Measurements from ENCODE around the gene NBPF1.
"Not testable (repeated sequence)": the region's sequence is repeated elsewhere in the genome, so short reads cannot be mapped to it uniquely, and the experiment has no call there.

Gene NBPF1

GRCh38 chr1:16644193-16644481 lies 30.8 kb upstream of the NBPF1 start:
- no peak for TF ChIP-seq POLR2A (IDR thresholded peaks at IDR 0.05; ENCODE audit: low read length)
- TF ChIP-seq GATA1 (IDR thresholded peaks at IDR 0.05; ENCODE audit: low read depth, low read length) = no peak
- DNase-seq = no peak

GRCh38 chr1:16643476-16644192 lies 30.3 kb upstream of the NBPF1 start:
- peak in 1 of 2 experiments; percentile 92 for DNase-seq

- not testable (repeated sequence) for DNase-seq
Measured at GRCh38 chr1:16643001-16643411, 29.6 kb upstream of the NBPF1 start.

GRCh38 chr1:16642025-16642966 lies 28.9 kb upstream of the NBPF1 start:
- not testable (repeated sequence) for DNase-seq

- not testable (repeated sequence) for DNase-seq
Measured at GRCh38 chr1:16641159-16641975, 28.0 kb upstream of the NBPF1 start.

GRCh38 chr1:16639091-16640031 lies 26.0 kb upstream of the NBPF1 start:
- DNase-seq = not testable (repeated sequence)

- DNase-seq = not testable (repeated sequence)
Measured at GRCh38 chr1:16637941-16638778, 24.8 kb upstream of the NBPF1 start.

- not testable (repeated sequence) for DNase-seq
Measured at GRCh38 chr1:16636551-16637195, 23.3 kb upstream of the NBPF1 start.

GRCh38 chr1:16635959-16636358 lies 22.6 kb upstream of the NBPF1 start:
- not testable (repeated sequence) for DNase-seq

- DNase-seq = not testable (repeated sequence)
Measured at GRCh38 chr1:16633540-16634282, 20.3 kb upstream of the NBPF1 start.

- not testable (repeated sequence) for DNase-seq
Measured at GRCh38 chr1:16632044-16632850, 18.9 kb upstream of the NBPF1 start.

All from erythroblast (primary cell).